Naive thymus-derived CD8-positive, alpha-beta T cell (primary cell): ENCODE data around the gene SLC2A6. TPM values are rescaled to one million over a fixed set of nuclear protein-coding genes. Genes with fewer than 3 reads are reported as not detected.

Experiments
- ATAC-seq, 2 donors: fragments of 150-1000 bp; cut with Tn5 transposase in 1 of 2; sonication (Bioruptor Pico), chemical (Tn5 transposase) in 1 of 2; 1 replicate in 1 of 2; 2 replicates in 1 of 2; pipeline ENCODE4 v1.10.0; 2021; ENCODE audit warnings: mild to moderate bottlenecking in 2 of 2, moderate library complexity in 2 of 2
- POLR2A ChIA-PET: fragments of 350-600 bp; sonication (Branson Sonifier 250); formaldehyde crosslinking; loops from one replicate; lab custom pipeline; 2021; ENCODE audit warnings: antibody characterized with exemption; lab: Charles Lee
- DNase-seq, 10 donors: peaks; one replicate each; pipeline versions ENCODE4 v3.0.0 to v3.0.0-alpha.2; 2020 to 2022
- H3K27ac Mint-ChIP-seq, 10 donors: one replicate each; pipeline ENCODE4 v1.8.0; 2020 to 2022; ENCODE audit warnings: mild to moderate bottlenecking in 10 of 10, mixed read lengths in 10 of 10, moderate library complexity in 4 of 10, inconsistent platforms in 1 of 10
- H3K27me3 Mint-ChIP-seq, 5 donors: one replicate each; pipeline ENCODE4 v1.8.0; 2021 to 2022; ENCODE audit warnings: mixed read lengths in 5 of 5
- H3K36me3 Mint-ChIP-seq, 3 donors: one replicate each; pipeline ENCODE4 v1.8.0; 2020 to 2022; ENCODE audit warnings: mixed read lengths in 3 of 3, mild to moderate bottlenecking in 2 of 3, inconsistent platforms in 1 of 3
- H3K4me1 Mint-ChIP-seq, 4 donors: one replicate each; pipeline ENCODE4 v1.8.0; 2021 to 2022; ENCODE audit warnings: mixed read lengths in 4 of 4
- H3K4me3 Mint-ChIP-seq, 10 donors: one replicate each; pipeline ENCODE4 v1.8.0; 2020 to 2022; ENCODE audit warnings: mild to moderate bottlenecking in 10 of 10, mixed read lengths in 10 of 10, moderate library complexity in 6 of 10, inconsistent platforms in 1 of 10
- H3K9me3 Mint-ChIP-seq, 9 donors: one replicate each; pipeline ENCODE4 v1.8.0; 2020 to 2022; ENCODE audit warnings: mixed read lengths in 9 of 9, mild to moderate bottlenecking in 3 of 9, inconsistent platforms in 1 of 9, moderate library complexity in 1 of 9
- polyA plus RNA-seq, 3 donors: library from polyadenylated mRNA; unstranded; fragments of 300-500 nt; fragmentation: Illumina TruSeq; gene quantifications; one replicate each; pipeline ENCODE4 v1.2.3, GENCODE V29; 2021
- total RNA-seq, 8 experiments: library from RNA in 2 of 8; stranded (reverse) in 2 of 8; gene quantifications; one replicate each; pipeline ENCODE4 v1.2.3 and lab custom pipeline; 2021 to 2026

Gene SLC2A6
- total and polyA plus RNA-seq, 5 experiments from 2014 or later = 4.0 to 8.7 (median 6.0) TPM

- ATAC-seq = no peak
- Mint-ChIP-seq H3K9me3 (peaks cover 0 to 19% (median 15%) of the 10 kb centered on the region in 9 donors), H3K4me1 (peaks cover 6 to 28% (median 24%) of the 10 kb centered on the region in 4 donors), H3K4me3 (no peak overlapping the region), H3K36me3 (peaks cover 0 to 16% (median 0%) of the 10 kb centered on the region in 3 donors), H3K27me3 (peaks cover 0 to 3% (median 0%) of the 10 kb centered on the region in 5 donors), H3K27ac (peak overlapping the region in 3 of 10 donors; percentile 9 to 77 (median 46))
- POLR2A ChIA-PET = interaction anchor here (1.0 kb wide), 1 partner anchor 475 kb away, joined by 3 read pairs; no protein-coding TSS in a partner anchor
- DNase-seq = peak in 1 of 10 donors; percentile 51
Measured at GRCh38 chr9:133505186-133505830, 26.4 kb upstream of the SLC2A6 start.

- DNase-seq (no peak), ATAC-seq (no peak)
- Mint-ChIP-seq H3K36me3 (peaks cover 0 to 16% (median 0%) of the 10 kb centered on the region in 3 donors), H3K4me3 (no peak overlapping the region), H3K27me3 (peaks cover 0 to 7% (median 4%) of the 10 kb centered on the region in 5 donors), H3K9me3 (peaks cover 0 to 19% (median 15%) of the 10 kb centered on the region in 9 donors), H3K4me1 (peaks cover 0 to 2% (median under 1%) of the 10 kb centered on the region in 4 donors), H3K27ac (peak overlapping the region in 1 of 10 donors; percentile 35)
- POLR2A ChIA-PET = no interaction called here
Measured at GRCh38 chr9:133502112-133502511, 23.2 kb upstream of the SLC2A6 start.

DNA sequence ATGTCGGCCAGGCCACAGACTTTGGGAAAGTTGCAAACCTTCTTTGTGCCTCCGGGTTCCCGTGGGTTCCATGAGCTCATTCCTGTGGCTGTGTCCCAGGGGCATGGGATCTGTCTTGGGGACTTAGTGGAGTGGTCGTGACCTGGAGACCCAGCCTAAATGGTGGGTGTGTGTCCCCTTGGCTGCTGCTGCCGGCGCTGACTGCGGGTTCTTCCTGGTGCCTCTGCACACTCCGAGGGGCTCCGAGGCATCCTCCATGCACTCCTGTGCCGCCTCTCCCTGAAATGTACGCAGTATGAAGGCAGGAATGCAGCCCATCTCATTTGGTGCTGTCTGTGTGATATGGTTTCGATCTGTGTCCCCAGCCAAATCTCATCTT lies 21.0 kb upstream of the SLC2A6 start:
- Mint-ChIP-seq H3K36me3 (peaks cover 0 to 16% (median 0%) of the 10 kb centered on the region in 3 donors), H3K4me1 (peaks cover 0 to 2% (median 0%) of the 10 kb centered on the region in 4 donors), H3K27ac (no peak overlapping the region), H3K27me3 (peaks cover 0 to 7% (median 4%) of the 10 kb centered on the region in 5 donors), H3K4me3 (no peak overlapping the region), H3K9me3 (peaks cover 0 to 19% (median 15%) of the 10 kb centered on the region in 9 donors)
- ATAC-seq = no peak
- POLR2A ChIA-PET = interaction anchor here (1.5 kb wide), 1 partner anchor 10 kb away, joined by 5 read pairs; no protein-coding TSS in a partner anchor
- peak in 1 of 10 donors; percentile 18 for DNase-seq

DNA sequence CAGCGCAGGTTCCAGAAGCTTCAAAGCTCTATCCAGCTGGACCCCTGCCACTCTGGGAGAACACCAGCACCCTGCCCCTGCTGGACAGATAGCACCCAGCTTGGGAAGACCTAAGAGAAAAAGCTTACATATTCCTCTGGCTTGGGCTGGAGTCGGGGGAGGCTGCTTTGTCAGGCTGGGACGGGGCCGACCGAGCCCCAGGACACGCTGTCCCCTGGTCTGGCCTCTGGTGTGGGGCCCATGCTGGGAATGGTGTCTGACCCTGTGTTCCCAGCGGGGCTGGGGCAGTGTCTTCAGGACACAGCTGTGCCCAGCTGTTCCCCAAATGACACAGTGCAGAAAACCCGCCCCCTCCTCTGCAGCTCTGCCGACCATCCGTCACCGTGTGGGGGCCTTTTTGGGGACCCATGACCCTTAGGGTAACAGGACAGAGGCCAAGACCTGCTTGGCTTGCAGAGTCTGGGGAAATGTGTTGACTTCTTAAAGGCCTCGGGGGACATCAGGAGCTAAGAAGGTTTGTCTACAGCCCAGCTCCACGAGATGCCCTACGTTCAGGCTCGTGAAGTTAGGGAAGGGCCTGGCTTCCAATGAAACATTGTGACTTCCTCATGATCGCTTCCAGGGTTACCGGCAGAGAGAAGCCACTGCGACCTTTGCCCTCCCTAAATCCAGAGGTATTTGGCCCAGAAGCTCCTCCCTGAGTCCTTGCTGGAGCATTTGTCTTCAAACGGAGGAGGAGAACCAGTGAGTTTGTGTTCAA lies 20.4 kb upstream of the SLC2A6 start:
- POLR2A ChIA-PET = interaction anchor here (1.5 kb wide), 1 partner anchor 10 kb away, joined by 5 read pairs; no protein-coding TSS in a partner anchor
- Mint-ChIP-seq H3K4me3 (no peak overlapping the region), H3K27ac (no peak overlapping the region), H3K36me3 (peaks cover 0 to 16% (median 0%) of the 10 kb centered on the region in 3 donors), H3K9me3 (peaks cover 0 to 19% (median 15%) of the 10 kb centered on the region in 9 donors), H3K27me3 (peaks cover 0 to 7% (median 4%) of the 10 kb centered on the region in 5 donors), H3K4me1 (peaks cover 0 to 2% (median 0%) of the 10 kb centered on the region in 4 donors)
- DNase-seq (peak in 1 of 10 donors; percentile 40), ATAC-seq (no peak)

GRCh38 chr9:133496861-133497842 lies 18.3 kb upstream of the SLC2A6 start:
- Mint-ChIP-seq H3K4me1 (peaks cover 0 to 2% (median 0%) of the 10 kb centered on the region in 4 donors), H3K27ac (no peak overlapping the region), H3K36me3 (peaks cover 0 to 11% (median 0%) of the 10 kb centered on the region in 3 donors), H3K4me3 (no peak overlapping the region), H3K27me3 (peaks cover 0 to 7% (median 2%) of the 10 kb centered on the region in 5 donors), H3K9me3 (peaks cover 0 to 13% (median 9%) of the 10 kb centered on the region in 9 donors)
- DNase-seq (peak in 1 of 10 donors; percentile 45), ATAC-seq (no peak)
- POLR2A ChIA-PET = no interaction called here

DNA sequence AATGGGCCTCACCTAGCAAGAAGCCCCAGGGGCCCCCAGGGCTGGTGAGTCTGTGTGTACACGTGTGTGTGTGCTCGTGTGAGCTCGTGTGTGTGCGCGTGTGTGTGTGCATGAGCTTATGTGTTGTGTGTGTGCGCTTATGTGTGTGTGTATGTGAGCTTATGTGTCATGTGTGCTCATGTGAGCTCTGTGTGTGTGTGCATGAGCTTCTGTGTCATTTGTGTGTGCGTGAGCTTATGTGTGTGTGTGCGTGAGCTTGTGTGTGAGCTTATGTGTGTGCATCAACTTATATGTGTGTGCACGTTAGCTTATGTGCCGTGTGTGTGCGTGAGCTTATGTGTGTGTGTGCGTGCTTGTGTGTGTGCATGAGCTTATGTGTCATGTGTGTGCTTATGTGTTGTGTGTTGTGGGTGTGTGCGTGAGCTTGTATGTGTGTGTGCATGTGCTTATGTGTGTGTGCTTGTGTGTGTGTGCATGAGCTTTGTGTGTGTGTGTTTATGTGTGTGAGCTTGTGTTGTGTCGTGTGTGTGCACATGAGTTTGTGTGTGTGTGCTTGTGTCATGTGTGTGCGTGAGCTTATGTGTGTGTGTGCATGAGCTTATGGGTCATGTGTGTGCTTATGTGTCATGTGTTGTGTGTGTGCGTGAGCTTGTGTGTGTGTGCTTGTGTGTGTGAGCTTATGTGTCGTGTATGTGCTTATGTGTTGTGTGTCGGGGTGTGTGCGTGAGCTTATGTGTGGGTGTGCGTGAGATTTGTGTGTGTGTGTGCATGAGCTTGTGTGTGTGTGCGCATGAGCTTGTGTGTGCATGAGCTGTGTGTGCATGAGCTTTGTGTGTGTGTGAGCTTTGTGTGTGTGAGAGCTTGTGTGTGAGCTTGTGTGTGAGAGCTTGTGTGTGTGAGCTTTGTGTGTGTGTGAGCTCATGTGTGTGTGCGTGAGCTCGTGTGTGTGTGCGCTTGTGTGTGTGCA lies 16.7 kb upstream of the SLC2A6 start:
- H3K4me3 Mint-ChIP-seq = no peak overlapping the region
- H3K27ac Mint-ChIP-seq = no peak overlapping the region
- ATAC-seq = no peak
- peaks cover 0 to 7% (median 2%) of the 10 kb centered on the region in 5 donors for H3K27me3 Mint-ChIP-seq
- H3K4me1 Mint-ChIP-seq = peaks cover 0 to 2% (median 0%) of the 10 kb centered on the region in 4 donors
- H3K9me3 Mint-ChIP-seq = peaks cover 0 to under 1% (median 0%) of the 10 kb centered on the region in 9 donors
- POLR2A ChIA-PET = interaction anchor here (1.1 kb wide), 1 partner anchor 26 kb away, joined by 3 read pairs; no protein-coding TSS in a partner anchor
- DNase-seq = no peak
- no peaks in the 10 kb centered on the region for H3K36me3 Mint-ChIP-seq

- DNase-seq (peak in 1 of 10 donors; percentile 45), ATAC-seq (no peak)
- no peak overlapping the region for H3K27ac Mint-ChIP-seq
- H3K4me1 Mint-ChIP-seq = peaks cover 0 to 2% (median 0%) of the 10 kb centered on the region in 4 donors
- peaks cover 0 to 7% (median 2%) of the 10 kb centered on the region in 5 donors for H3K27me3 Mint-ChIP-seq
- POLR2A ChIA-PET = interaction anchor here (1.1 kb wide), 1 partner anchor 27 kb away, joined by 3 read pairs; no protein-coding TSS in a partner anchor
- no peak overlapping the region for H3K4me3 Mint-ChIP-seq
- H3K9me3 Mint-ChIP-seq = no peaks in the 10 kb centered on the region
- no peaks in the 10 kb centered on the region for H3K36me3 Mint-ChIP-seq
Measured at GRCh38 chr9:133494636-133495326, 15.9 kb upstream of the SLC2A6 start.

GRCh38 chr9:133493845-133494540 lies 15.1 kb upstream of the SLC2A6 start:
- ATAC-seq (no peak), DNase-seq (peak in 1 of 10 donors; percentile 58)
- no peaks in the 10 kb centered on the region for H3K36me3 Mint-ChIP-seq
- peaks cover 0 to 2% (median 0%) of the 10 kb centered on the region in 4 donors for H3K4me1 Mint-ChIP-seq
- H3K27me3 Mint-ChIP-seq = peaks cover 0 to 7% (median 2%) of the 10 kb centered on the region in 5 donors
- POLR2A ChIA-PET = no interaction called here
- no peak overlapping the region for H3K4me3 Mint-ChIP-seq
- H3K27ac Mint-ChIP-seq = no peak overlapping the region
- H3K9me3 Mint-ChIP-seq = no peaks in the 10 kb centered on the region

GRCh38 chr9:133493428-133493827 lies 14.5 kb upstream of the SLC2A6 start:
- Mint-ChIP-seq H3K27me3 (peaks cover 0 to 5% (median under 1%) of the 10 kb centered on the region in 5 donors), H3K36me3 (no peaks in the 10 kb centered on the region), H3K4me1 (peaks cover 0 to 2% (median 0%) of the 10 kb centered on the region in 4 donors), H3K4me3 (no peak overlapping the region), H3K27ac (no peak overlapping the region), H3K9me3 (no peaks in the 10 kb centered on the region)
- ATAC-seq (no peak), DNase-seq (no peak)
- POLR2A ChIA-PET = no interaction called here
